SK-N-SH treated with all-trans-retinoic acid at 6 μM for 48 hours (cell line): ENCODE measurements around the gene YIF1A.
"Not testable (repeated sequence)": the region's sequence is repeated elsewhere in the genome, so short reads cannot be mapped to it uniquely, and the experiment has no call there.

Experiments
- ATAC-seq: fragments of 200-7000 bp; cut with Tn5 transposase; 3 replicates; pipeline ENCODE4 v1.9.1; 2020; ENCODE audit warnings: mild to moderate bottlenecking, moderate library complexity
- ARNTL ChIP-seq: fragments of 450-650 bp; formaldehyde crosslinking; IDR thresholded peaks from 2 replicates; pipeline ENCODE4 v1.5.0; 2020; ENCODE audit warnings: low read depth, mild to moderate bottlenecking, moderate library complexity, borderline replicate concordance
- BACH2 ChIP-seq: fragments of 250-450 bp; sonication (Bioruptor Pico); IDR thresholded peaks from 2 replicates; pipeline ENCODE4 v1.9.0; 2021; ENCODE audit warnings: mild to moderate bottlenecking, borderline replicate concordance
- CSDC2 ChIP-seq: fragments of 250-450 bp; sonication (Bioruptor Pico); IDR thresholded peaks from 2 replicates; pipeline ENCODE4 v1.5.0; 2020; ENCODE audit warnings: mild to moderate bottlenecking, moderate library complexity
- ESRRG ChIP-seq: fragments of 250-450 bp; sonication (Bioruptor Pico); IDR thresholded peaks from 2 replicates; pipeline ENCODE4 v1.6.1; 2021; ENCODE audit warnings: mild to moderate bottlenecking
- GLIS3 ChIP-seq: fragments of 250-450 bp; sonication (Bioruptor Pico); IDR thresholded peaks from 2 replicates; pipeline ENCODE4 v1.5.0; 2020; ENCODE audit warnings: mild to moderate bottlenecking, moderate library complexity
- ISL1 ChIP-seq: fragments of 250-450 bp; sonication (Bioruptor Pico); IDR thresholded peaks from 2 replicates; pipeline ENCODE4 v2.1.2; 2022; ENCODE audit warnings: mild to moderate bottlenecking, moderate library complexity
- OSR1 ChIP-seq: fragments of 250-450 bp; sonication (Bioruptor Pico); IDR thresholded peaks from 2 replicates; pipeline ENCODE4 v1.8.0; 2022; ENCODE audit warnings: moderate library complexity, mild to moderate bottlenecking, inconsistent platforms
- PPARA ChIP-seq: fragments of 250-450 bp; sonication (Bioruptor Pico); IDR thresholded peaks from 2 replicates; pipeline ENCODE4 v1.5.0; 2020; ENCODE audit warnings: mild to moderate bottlenecking, borderline replicate concordance
- RARB ChIP-seq: fragments of 250-450 bp; sonication (Bioruptor Pico); IDR thresholded peaks from 2 replicates; pipeline ENCODE4 v1.8.0; 2021; ENCODE audit warnings: mild to moderate bottlenecking, moderate library complexity
- SNAI2 ChIP-seq: fragments of 250-450 bp; sonication (Bioruptor Pico); IDR thresholded peaks from 2 replicates; pipeline ENCODE4 v1.5.0; 2020; ENCODE audit warnings: mild to moderate bottlenecking, moderate library complexity
- TCF4 ChIP-seq: fragments of 250-450 bp; sonication (Bioruptor Pico); IDR thresholded peaks from 2 replicates; pipeline ENCODE4 v1.8.0; 2021; ENCODE audit warnings: mild to moderate bottlenecking, moderate library complexity, borderline replicate concordance
- TOX ChIP-seq: fragments of 250-450 bp; sonication (Bioruptor Pico); IDR thresholded peaks from 2 replicates; pipeline ENCODE4 v1.8.0; 2021; ENCODE audit warnings: mild to moderate bottlenecking, moderate library complexity, borderline replicate concordance
- ZC3H10 ChIP-seq: fragments of 250-450 bp; sonication (Bioruptor Pico); IDR thresholded peaks from 2 replicates; pipeline ENCODE4 v1.5.1; 2021; ENCODE audit warnings: mild to moderate bottlenecking, moderate library complexity
- ZFP3 ChIP-seq: fragments of 250-450 bp; sonication (Bioruptor Pico); IDR thresholded peaks from 2 replicates; pipeline ENCODE4 v1.5.0; 2020; ENCODE audit warnings: mild to moderate bottlenecking, moderate library complexity
- ZFP30 ChIP-seq: fragments of 450-650 bp; formaldehyde crosslinking; IDR thresholded peaks from 2 replicates; pipeline ENCODE4 v1.5.0; 2022; ENCODE audit warnings: mild to moderate bottlenecking, moderate library complexity
- ZNF565 ChIP-seq: fragments of 450-650 bp; formaldehyde crosslinking; conservative IDR thresholded peaks from 2 replicates; pipeline ENCODE4 v1.5.0; 2020; ENCODE audit warnings: low read depth, mild to moderate bottlenecking, moderate library complexity
- ZNF70 ChIP-seq: fragments of 450-650 bp; formaldehyde crosslinking; IDR thresholded peaks from 2 replicates; pipeline ENCODE4 v1.5.0; 2020; ENCODE audit warnings: mild to moderate bottlenecking, moderate library complexity
- TF ChIP-seq, protein P1 (sequence below): fragments of 250-450 bp; sonication (Bioruptor Pico); IDR thresholded peaks from 2 replicates; pipeline ENCODE4 v1.8.0; 2020; ENCODE audit warnings: mild to moderate bottlenecking, moderate library complexity, borderline replicate concordance
- TF ChIP-seq, protein P2 (sequence below): fragments of 250-450 bp; sonication (Bioruptor Pico); IDR thresholded peaks from 2 replicates; pipeline ENCODE4 v1.5.1; 2020; ENCODE audit warnings: low read depth, mild to moderate bottlenecking, moderate library complexity
- TF ChIP-seq, protein P3 (sequence below): fragments of 250-450 bp; sonication (Bioruptor Pico); IDR thresholded peaks from 2 replicates; pipeline ENCODE4 v1.5.1; 2021; ENCODE audit warnings: mild to moderate bottlenecking, moderate library complexity
- TF ChIP-seq, protein P4 (sequence below): fragments of 250-450 bp; sonication (Bioruptor Pico); IDR thresholded peaks from 2 replicates; pipeline ENCODE4 v1.5.0; 2020; ENCODE audit warnings: mild to moderate bottlenecking, moderate library complexity
- TF ChIP-seq, protein P5 (sequence below): fragments of 250-450 bp; sonication (Bioruptor Pico); IDR thresholded peaks from 2 replicates; pipeline ENCODE4 v1.8.0; 2021; ENCODE audit warnings: low read depth, mild to moderate bottlenecking, moderate library complexity, borderline replicate concordance

Gene YIF1A

DNA sequence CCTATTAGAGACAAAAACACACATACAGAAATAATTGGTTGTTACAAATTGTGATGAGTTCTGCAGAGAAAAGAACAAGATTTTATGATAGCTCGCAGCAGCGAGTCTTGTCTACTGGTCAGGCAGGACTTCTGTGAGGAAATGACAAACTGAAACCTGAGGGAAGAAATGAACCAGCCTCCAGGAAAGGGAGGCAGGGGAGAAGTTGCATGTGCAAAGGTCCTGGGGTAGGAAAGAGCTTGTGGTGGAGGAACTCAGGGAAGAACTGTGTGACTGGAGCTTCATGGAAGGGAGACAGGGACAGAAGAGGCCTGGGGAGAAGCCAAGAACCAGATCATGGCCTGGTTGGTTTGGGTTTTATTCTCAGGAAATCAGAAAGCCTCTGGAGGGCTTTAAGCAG lies 29.7 kb downstream of the YIF1A start:
- ATAC-seq: no peak
- TF ChIP-seq TOX (CRISPR knock-in tag): no peak
- TF ChIP-seq ZC3H10 (CRISPR knock-in tag): no peak
- TF ChIP-seq, protein P1, sequence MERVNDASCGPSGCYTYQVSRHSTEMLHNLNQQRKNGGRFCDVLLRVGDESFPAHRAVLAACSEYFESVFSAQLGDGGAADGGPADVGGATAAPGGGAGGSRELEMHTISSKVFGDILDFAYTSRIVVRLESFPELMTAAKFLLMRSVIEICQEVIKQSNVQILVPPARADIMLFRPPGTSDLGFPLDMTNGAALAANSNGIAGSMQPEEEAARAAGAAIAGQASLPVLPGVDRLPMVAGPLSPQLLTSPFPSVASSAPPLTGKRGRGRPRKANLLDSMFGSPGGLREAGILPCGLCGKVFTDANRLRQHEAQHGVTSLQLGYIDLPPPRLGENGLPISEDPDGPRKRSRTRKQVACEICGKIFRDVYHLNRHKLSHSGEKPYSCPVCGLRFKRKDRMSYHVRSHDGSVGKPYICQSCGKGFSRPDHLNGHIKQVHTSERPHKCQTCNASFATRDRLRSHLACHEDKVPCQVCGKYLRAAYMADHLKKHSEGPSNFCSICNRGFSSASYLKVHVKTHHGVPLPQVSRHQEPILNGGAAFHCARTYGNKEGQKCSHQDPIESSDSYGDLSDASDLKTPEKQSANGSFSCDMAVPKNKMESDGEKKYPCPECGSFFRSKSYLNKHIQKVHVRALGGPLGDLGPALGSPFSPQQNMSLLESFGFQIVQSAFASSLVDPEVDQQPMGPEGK (CRISPR knock-in tag): no peak
- TF ChIP-seq CSDC2 (CRISPR knock-in tag): no peak
- TF ChIP-seq RARB (CRISPR knock-in tag): no peak
- TF ChIP-seq, protein P2, sequence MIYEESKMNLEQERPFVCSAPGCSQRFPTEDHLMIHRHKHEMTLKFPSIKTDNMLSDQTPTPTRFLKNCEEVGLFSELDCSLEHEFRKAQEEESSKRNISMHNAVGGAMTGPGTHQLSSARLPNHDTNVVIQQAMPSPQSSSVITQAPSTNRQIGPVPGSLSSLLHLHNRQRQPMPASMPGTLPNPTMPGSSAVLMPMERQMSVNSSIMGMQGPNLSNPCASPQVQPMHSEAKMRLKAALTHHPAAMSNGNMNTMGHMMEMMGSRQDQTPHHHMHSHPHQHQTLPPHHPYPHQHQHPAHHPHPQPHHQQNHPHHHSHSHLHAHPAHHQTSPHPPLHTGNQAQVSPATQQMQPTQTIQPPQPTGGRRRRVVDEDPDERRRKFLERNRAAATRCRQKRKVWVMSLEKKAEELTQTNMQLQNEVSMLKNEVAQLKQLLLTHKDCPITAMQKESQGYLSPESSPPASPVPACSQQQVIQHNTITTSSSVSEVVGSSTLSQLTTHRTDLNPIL (CRISPR knock-in tag): no peak
- no peak for TF ChIP-seq ZFP3 (CRISPR knock-in tag)
- TF ChIP-seq TCF4 (CRISPR knock-in tag): no peak
- no peak for TF ChIP-seq GLIS3
- no peak for TF ChIP-seq ESRRG (CRISPR knock-in tag)
- TF ChIP-seq BACH2 (CRISPR knock-in tag): no peak
- TF ChIP-seq ARNTL (CRISPR knock-in tag): no peak
- TF ChIP-seq, protein P3, sequence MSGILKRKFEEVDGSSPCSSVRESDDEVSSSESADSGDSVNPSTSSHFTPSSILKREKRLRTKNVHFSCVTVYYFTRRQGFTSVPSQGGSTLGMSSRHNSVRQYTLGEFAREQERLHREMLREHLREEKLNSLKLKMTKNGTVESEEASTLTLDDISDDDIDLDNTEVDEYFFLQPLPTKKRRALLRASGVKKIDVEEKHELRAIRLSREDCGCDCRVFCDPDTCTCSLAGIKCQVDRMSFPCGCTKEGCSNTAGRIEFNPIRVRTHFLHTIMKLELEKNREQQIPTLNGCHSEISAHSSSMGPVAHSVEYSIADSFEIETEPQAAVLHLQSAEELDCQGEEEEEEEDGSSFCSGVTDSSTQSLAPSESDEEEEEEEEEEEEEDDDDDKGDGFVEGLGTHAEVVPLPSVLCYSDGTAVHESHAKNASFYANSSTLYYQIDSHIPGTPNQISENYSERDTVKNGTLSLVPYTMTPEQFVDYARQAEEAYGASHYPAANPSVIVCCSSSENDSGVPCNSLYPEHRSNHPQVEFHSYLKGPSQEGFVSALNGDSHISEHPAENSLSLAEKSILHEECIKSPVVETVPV: no peak

DNA sequence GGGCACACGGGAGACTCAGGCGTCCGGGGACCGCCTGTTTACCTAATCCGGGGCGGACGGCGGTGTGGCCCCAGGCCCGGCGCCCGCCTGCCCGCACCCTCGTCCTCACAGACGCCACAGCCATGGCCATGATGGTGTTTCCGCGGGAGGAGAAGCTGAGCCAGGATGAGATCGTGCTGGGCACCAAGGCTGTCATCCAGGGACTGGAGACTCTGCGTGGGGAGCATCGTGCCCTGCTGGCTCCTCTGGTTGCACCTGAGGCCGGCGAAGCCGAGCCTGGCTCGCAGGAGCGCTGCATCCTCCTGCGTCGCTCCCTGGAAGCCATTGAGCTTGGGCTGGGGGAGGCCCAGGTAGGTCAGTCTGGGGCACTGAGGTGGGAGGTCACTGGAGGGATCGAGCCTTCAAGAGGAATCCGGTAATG lies 30.5 kb downstream of the YIF1A start:
- peak; percentile 18 for ATAC-seq
- TF ChIP-seq ZFP30 (CRISPR knock-in tag) (no peak), GLIS3 (0 out of 2 replicates have a peak, but pooled peaks have one; percentile 24), SNAI2 (CRISPR knock-in tag) (no peak), TOX (CRISPR knock-in tag) (no peak), PPARA (CRISPR knock-in tag) (no peak), ISL1 (CRISPR knock-in tag) (no peak)
- TF ChIP-seq, protein P4, sequence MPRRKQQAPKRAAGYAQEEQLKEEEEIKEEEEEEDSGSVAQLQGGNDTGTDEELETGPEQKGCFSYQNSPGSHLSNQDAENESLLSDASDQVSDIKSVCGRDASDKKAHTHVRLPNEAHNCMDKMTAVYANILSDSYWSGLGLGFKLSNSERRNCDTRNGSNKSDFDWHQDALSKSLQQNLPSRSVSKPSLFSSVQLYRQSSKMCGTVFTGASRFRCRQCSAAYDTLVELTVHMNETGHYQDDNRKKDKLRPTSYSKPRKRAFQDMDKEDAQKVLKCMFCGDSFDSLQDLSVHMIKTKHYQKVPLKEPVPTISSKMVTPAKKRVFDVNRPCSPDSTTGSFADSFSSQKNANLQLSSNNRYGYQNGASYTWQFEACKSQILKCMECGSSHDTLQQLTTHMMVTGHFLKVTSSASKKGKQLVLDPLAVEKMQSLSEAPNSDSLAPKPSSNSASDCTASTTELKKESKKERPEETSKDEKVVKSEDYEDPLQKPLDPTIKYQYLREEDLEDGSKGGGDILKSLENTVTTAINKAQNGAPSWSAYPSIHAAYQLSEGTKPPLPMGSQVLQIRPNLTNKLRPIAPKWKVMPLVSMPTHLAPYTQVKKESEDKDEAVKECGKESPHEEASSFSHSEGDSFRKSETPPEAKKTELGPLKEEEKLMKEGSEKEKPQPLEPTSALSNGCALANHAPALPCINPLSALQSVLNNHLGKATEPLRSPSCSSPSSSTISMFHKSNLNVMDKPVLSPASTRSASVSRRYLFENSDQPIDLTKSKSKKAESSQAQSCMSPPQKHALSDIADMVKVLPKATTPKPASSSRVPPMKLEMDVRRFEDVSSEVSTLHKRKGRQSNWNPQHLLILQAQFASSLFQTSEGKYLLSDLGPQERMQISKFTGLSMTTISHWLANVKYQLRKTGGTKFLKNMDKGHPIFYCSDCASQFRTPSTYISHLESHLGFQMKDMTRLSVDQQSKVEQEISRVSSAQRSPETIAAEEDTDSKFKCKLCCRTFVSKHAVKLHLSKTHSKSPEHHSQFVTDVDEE (CRISPR knock-in tag): no peak
- TF ChIP-seq, all 23 proteins: peak for 1

DNA sequence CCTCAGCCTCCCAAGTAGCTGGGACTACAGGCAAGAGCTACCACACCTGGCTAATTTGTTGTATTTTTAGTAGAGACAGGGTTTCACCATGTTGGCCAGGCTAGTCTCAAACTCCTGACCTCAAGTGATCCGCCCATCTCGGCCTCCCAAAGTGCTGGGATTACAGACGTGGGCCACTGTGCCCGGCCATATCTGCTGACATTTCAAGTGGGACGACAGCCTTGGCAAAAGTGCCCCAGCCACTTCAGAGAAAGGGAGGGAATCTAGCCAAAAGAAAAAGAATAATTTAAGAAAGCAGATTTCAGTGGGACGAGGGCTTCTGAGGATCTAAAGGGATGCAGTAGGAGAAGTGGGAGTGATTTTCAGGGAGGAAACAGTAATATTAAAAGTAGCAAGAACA lies 35.9 kb downstream of the YIF1A start:
- not testable (repeated sequence) for ATAC-seq

DNA sequence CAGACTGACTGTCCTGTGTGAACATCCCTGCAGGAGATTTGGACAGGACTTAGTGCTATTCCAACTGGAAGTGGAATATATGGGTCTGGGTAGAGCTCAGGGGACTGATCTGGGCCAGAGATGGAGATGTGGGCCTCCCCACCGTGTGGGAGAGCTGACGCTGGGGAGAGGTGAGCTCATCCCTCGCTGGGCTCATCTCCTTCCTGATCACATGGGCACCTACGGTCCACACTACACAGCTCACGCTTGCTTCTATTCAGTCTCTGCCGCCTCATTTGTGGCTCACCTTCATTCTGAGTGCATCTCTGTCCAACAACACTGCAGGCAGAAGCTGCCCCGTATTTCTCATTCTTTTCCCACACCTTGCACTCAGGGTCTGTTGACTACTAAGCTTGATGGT lies 37.1 kb downstream of the YIF1A start:
- no peak for ATAC-seq
- TF ChIP-seq, protein P5, sequence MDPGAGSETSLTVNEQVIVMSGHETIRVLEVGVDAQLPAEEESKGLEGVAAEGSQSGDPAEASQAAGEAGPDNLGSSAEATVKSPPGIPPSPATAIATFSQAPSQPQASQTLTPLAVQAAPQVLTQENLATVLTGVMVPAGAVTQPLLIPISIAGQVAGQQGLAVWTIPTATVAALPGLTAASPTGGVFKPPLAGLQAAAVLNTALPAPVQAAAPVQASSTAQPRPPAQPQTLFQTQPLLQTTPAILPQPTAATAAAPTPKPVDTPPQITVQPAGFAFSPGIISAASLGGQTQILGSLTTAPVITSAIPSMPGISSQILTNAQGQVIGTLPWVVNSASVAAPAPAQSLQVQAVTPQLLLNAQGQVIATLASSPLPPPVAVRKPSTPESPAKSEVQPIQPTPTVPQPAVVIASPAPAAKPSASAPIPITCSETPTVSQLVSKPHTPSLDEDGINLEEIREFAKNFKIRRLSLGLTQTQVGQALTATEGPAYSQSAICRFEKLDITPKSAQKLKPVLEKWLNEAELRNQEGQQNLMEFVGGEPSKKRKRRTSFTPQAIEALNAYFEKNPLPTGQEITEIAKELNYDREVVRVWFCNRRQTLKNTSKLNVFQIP (CRISPR knock-in tag): no peak
- TF ChIP-seq ISL1 (CRISPR knock-in tag) (no peak), GLIS3 (no peak), ZFP3 (CRISPR knock-in tag) (no peak), TOX (CRISPR knock-in tag) (no peak), ZNF70 (CRISPR knock-in tag) (no peak), OSR1 (CRISPR knock-in tag) (no peak), ARNTL (CRISPR knock-in tag) (no peak), ZC3H10 (CRISPR knock-in tag) (no peak), ZNF565 (CRISPR knock-in tag) (no peak), BACH2 (CRISPR knock-in tag) (no peak)
- TF ChIP-seq, protein P3: no peak
- TF ChIP-seq, protein P2 (CRISPR knock-in tag): no peak
